Retinal pigment epithelial cell (primary cell): ENCODE measurements around the gene LIN7C.

Source experiments
- DNase-seq: peaks from one replicate; pipeline ENCODE4 v3.0.0-alpha.2; 2010; ENCODE audit warnings: low read depth
- H3K4me3 ChIP-seq: 2 replicates; pipeline ENCODE4 v1.5.1; 2011; ENCODE audit warnings: mild to moderate bottlenecking, low read length, control low read depth, moderate library complexity
- TF ChIP-seq, protein P1 (sequence below): conservative IDR thresholded peaks from 2 replicates; pipeline ENCODE4 v1.5.1; 2011; ENCODE audit warnings: low read depth, low read length, control low read depth, inconsistent platforms

LIN7C gene

DNA sequence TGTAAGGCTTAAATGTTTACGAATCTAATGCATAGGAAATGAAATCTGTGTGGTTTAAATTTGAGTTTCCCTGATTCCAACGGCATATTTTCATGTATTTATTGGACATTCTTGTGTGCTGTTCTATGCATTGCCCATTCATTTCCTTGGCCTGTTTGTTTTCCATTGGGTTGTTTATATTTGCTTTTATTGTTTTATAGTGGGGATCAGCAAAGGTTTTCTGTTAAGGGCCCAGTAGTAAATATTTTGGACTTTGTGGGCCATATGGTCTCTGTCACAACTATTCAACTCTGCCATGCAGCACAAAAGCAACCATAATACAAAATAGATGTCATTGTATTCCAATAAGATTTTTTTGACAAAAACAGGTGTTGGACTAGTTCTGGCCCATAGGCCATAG, 28.7 kb downstream of the LIN7C start:
- TF ChIP-seq, protein P1, sequence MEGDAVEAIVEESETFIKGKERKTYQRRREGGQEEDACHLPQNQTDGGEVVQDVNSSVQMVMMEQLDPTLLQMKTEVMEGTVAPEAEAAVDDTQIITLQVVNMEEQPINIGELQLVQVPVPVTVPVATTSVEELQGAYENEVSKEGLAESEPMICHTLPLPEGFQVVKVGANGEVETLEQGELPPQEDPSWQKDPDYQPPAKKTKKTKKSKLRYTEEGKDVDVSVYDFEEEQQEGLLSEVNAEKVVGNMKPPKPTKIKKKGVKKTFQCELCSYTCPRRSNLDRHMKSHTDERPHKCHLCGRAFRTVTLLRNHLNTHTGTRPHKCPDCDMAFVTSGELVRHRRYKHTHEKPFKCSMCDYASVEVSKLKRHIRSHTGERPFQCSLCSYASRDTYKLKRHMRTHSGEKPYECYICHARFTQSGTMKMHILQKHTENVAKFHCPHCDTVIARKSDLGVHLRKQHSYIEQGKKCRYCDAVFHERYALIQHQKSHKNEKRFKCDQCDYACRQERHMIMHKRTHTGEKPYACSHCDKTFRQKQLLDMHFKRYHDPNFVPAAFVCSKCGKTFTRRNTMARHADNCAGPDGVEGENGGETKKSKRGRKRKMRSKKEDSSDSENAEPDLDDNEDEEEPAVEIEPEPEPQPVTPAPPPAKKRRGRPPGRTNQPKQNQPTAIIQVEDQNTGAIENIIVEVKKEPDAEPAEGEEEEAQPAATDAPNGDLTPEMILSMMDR: no peak
- no peak overlapping the region for H3K4me3 ChIP-seq
- DNase-seq: no peak

DNA sequence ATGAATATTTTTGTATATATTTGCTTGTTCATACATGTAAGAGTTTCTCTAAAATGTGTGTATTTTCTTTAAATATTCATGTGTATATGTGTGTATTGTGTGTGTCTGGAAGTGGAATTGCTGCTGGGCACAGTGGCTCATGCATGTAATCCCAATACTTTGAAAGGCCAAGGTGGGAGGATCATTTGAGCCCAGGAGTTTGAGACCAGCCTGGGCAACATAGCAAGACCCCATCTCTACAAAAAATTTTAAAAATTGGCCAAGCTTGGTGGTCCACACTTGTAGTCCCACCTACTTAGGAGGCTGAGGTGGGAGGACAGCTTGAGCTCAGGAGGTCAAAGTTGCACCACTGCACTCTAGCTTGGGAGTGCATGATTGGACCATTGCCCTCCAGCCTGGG, 29.3 kb downstream of the LIN7C start:
- no peak for DNase-seq
- TF ChIP-seq, protein P1: no peak
- H3K4me3 ChIP-seq: no peak overlapping the region

DNA sequence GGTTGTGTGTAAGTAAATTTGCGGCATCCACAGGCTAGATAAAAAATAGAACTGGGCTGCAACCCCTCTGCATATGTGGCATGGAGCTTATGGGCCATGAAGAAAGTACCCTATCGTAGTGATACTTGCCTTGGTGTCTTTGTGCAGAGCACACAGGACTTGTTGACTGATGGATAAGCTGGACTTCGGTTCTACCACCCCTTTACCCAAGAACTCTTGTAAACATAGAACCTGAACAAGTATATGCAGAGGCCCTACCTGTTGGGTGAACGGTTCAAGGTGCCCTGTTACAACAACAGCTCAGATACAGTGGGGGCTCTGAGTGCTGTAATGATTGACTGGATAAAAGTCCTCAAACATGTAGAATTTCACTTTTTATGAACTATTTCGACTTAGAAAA, 30.9 kb downstream of the LIN7C start:
- no peak overlapping the region for H3K4me3 ChIP-seq
- TF ChIP-seq, protein P1: no peak
- DNase-seq: no peak

DNA sequence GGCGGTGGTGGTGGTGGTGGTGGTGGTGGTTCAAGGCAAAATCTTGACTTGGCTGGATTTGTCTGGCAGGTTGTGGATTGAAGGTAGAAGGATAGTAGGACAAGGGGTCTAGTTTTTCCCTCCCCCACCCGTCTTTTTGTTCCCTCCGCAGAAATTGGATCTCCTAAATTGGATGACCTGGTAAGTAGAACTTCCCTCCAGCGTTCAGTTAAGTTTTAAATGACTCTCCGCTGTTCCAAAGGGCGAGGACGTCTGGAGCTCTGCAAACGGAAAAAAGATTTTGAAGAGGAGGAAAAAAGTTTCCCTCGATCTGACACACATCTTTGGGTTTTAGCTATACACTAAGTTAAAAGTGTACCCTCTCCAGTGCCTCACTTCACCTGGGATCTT, 33.6 kb downstream of the LIN7C start:
- TF ChIP-seq, protein P1: no peak
- DNase-seq: no peak
- peak overlapping the region; percentile 81 for H3K4me3 ChIP-seq

DNA sequence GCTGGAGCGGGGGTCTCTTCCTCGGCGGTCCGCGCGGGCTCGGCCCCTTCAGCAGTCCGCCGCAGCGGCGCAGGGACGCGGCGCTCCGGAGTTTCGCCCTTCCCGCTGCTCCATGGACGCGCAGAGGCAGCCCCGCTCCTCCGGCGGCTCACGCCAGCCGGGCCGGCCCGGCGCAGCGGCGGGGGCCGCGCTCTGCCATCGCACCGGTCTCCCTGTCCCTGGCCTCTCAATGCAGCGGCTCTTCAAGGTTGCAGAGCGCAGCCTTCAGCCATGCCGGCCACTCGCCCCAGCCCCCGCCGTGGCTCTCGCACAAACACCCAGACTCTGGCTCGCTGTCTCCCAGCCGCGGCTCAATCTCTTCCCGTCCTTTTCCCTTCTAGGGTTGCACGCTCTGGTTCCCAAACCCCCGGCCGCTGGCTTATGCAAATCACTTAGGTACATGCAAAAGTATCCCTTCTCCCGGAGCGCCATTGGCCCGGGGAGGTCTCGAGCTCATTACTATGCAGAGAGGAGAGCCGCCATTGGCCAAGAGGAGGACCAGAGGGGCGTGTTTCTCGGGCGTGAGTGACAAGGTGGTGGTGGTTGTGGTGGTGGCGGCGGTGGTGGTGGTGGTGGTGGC, 34.1 kb downstream of the LIN7C start, which contains the start of gene LGR4:
LGR4 (minus strand) TSS at position 393 of the 619 bp plus-strand sequence. CDS start 488 bp downstream, outside the sequence.
- DNase-seq: peak; percentile 97
- H3K4me3 ChIP-seq: peak within 1 kb of the TSS; percentile 81
- TF ChIP-seq, protein P1: no peak

DNA sequence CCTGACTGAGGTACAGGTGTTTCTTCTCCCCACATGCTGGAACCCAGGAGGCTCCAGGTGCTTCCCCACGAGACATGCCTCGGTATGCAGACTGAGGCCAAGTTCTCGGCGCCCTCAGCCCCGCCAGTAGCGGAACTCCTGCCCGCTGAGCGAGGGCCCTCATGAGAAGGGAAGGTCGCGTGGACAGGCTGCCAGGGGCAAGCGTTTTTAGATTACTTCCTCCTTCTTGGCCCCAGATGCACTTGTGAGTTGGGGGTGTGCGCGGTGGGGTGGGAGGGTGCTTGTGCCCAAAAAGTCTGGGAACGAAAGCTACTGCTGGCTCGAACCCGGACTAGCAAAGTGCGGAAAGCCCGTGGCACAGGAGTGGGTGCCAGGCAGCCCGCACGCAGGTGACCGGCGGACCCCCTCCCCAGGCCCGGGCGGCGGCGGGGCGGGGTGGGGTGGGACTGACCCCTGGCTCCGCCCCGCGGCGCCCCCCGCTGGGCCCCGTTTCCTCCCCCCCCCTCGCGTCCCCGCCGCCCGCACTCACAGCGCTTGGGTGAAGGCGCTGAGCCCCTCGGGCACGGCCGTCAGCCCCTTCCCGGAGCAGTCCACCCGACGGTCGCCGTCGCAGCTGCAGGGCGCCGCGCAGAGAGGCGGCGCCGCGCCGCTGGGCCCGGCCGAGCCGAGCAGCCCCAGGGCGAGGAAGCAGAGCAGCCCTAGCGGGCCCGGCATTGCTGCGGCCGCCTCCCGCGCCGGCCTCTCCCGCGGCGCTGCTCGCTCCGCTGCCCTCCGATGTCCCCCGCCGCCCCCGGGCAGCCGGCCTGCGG, 34.8 kb downstream of the LIN7C start:
- TF ChIP-seq, protein P1: no peak
- no peak for DNase-seq
- peak overlapping the region; percentile 81 for H3K4me3 ChIP-seq
